ENCODE results near the gene DNASE1L3. TPM values are rescaled to one million over a fixed set of nuclear protein-coding genes. Genes with fewer than 3 reads are reported as not detected.

Gene DNASE1L3
- total RNA-seq, 8 experiments from 2014 or later = 0.17 to 1.4 (median 0.27) TPM; not detected in 2

GRCh38 chr3:58178528-58179234 lies 32.1 kb downstream of the DNASE1L3 start:
- 50 to 100% (median 72%) methylated on average over 1 to 10 of the region's 17 CpGs; no CpG with 5 or more reads in 2 of the 10 experiments for WGBS, 10 experiments
- Histone ChIP-seq H3K4me3 (no peak overlapping the region), H3K4me1 (replicated peaks in 1 of 2) (peaks cover 2 to 4% of the 10 kb centered on the region in 2 donors), H3K27ac (no peak overlapping the region)
- in situ Hi-C loops (cut with MboI; ENCODE audit: low pct_unique_long_range_greater_than_20kb in 2 of 9, low sequenced_read_pairs in 9 of 9, unreplicated experiment in 9 of 9) = loop anchor here in 4 of 9 experiments (25.0 kb wide), 3 partner anchors 109 to 234 kb away; partner anchors contain the start of genes HTD2 (in 1 of the 4) and RPP14 (in 1 of the 4)
- ATAC-seq (replicated peaks in 6 of 8) = no peak

GRCh38 chr3:58177747-58178527 lies 32.8 kb downstream of the DNASE1L3 start:
- H3K4me1 ChIP-seq (replicated peaks in 1 of 2) = peaks cover 2 to 4% of the 10 kb centered on the region in 2 donors
- in situ Hi-C loops (cut with MboI; ENCODE audit: low pct_unique_long_range_greater_than_20kb in 2 of 9, low sequenced_read_pairs in 9 of 9, unreplicated experiment in 9 of 9) = loop anchor here in 4 of 9 experiments (25.0 kb wide), 3 partner anchors 109 to 234 kb away; partner anchors contain the start of genes HTD2 (in 1 of the 4) and RPP14 (in 1 of the 4)
- 0 to 100% (median 14%) methylated on average over 1 to 5 of the region's 46 CpGs; no CpG with 5 or more reads in 2 of the 10 experiments for WGBS, 10 experiments
- H3K4me3 ChIP-seq = peak overlapping the region; percentile 24 to 39 (median 27)
- ATAC-seq (replicated peaks in 6 of 8) = peak; percentile 41 to 95 (median 86)
- H3K27ac ChIP-seq = no peak overlapping the region

GRCh38 chr3:58176827-58177489 lies 33.8 kb downstream of the DNASE1L3 start:
- H3K4me1 ChIP-seq (replicated peaks in 1 of 2) = peaks cover 2 to 4% of the 10 kb centered on the region in 2 donors
- H3K27ac ChIP-seq = no peak overlapping the region
- 0 to 100% (median 97%) methylated on average over 1 to 9 of the region's 10 CpGs; no CpG with 5 or more reads in 3 of the 10 experiments for WGBS, 10 experiments
- ATAC-seq (replicated peaks in 6 of 8) = peak in 3 of 8 experiments; percentile 0 to 2 (median 2)
- in situ Hi-C loops (cut with MboI; ENCODE audit: low pct_unique_long_range_greater_than_20kb in 2 of 9, low sequenced_read_pairs in 9 of 9, unreplicated experiment in 9 of 9) = loop anchor here in 4 of 9 experiments (25.0 kb wide), 3 partner anchors 110 to 235 kb away; partner anchors contain the start of genes HTD2 (in 1 of the 4) and RPP14 (in 1 of the 4)
- H3K4me3 ChIP-seq = no peak overlapping the region

- H3K27ac ChIP-seq = no peak overlapping the region
- in situ Hi-C loops (cut with MboI; ENCODE audit: low pct_unique_long_range_greater_than_20kb in 2 of 9, low sequenced_read_pairs in 9 of 9, unreplicated experiment in 9 of 9) = loop anchor here in 4 of 9 experiments (25.0 kb wide), 3 partner anchors 111 to 236 kb away; partner anchors contain the start of genes HTD2 (in 1 of the 4) and RPP14 (in 1 of the 4)
These were observed 34.6 kb downstream of the DNASE1L3 start for GRCh38 chr3:58176185-58176530.

GRCh38 chr3:58175437-58176184 lies 35.2 kb downstream of the DNASE1L3 start:
- Histone ChIP-seq H3K27ac (no peak overlapping the region), H3K4me1 (replicated peaks in 1 of 2) (peaks cover 2 to 4% of the 10 kb centered on the region in 2 donors), H3K4me3 (no peak overlapping the region)
- peak in 1 of 8 experiments; percentile 4 for ATAC-seq (replicated peaks in 6 of 8)
- 17 to 70% (median 56%) methylated on average over 1 to 10 of the region's 18 CpGs for WGBS, 10 experiments
- in situ Hi-C loops (cut with MboI; ENCODE audit: low pct_unique_long_range_greater_than_20kb in 2 of 9, low sequenced_read_pairs in 9 of 9, unreplicated experiment in 9 of 9) = loop anchor here in 4 of 9 experiments (25.0 kb wide), 3 partner anchors 112 to 237 kb away; partner anchors contain the start of genes HTD2 (in 1 of the 4) and RPP14 (in 1 of the 4)

More at GRCh38 chr3:58176185-58176530, 34.6 kb downstream of the DNASE1L3 start:
- no peak for ATAC-seq (replicated peaks in 6 of 8)
- Histone ChIP-seq H3K4me1 (replicated peaks in 1 of 2) (peaks cover 2 to 4% of the 10 kb centered on the region in 2 donors), H3K4me3 (no peak overlapping the region)
- 92 to 100% methylated on average over 1 to 2 of the region's 3 CpGs; no CpG with 5 or more reads in 8 of the 10 experiments for WGBS, 10 experiments

GRCh38 chr3:58175187-58175436 lies 35.7 kb downstream of the DNASE1L3 start:
- in situ Hi-C loops (cut with MboI; ENCODE audit: low pct_unique_long_range_greater_than_20kb in 2 of 9, low sequenced_read_pairs in 9 of 9, unreplicated experiment in 9 of 9) = loop anchor here in 4 of 9 experiments (25.0 kb wide), 3 partner anchors 112 to 237 kb away; partner anchors contain the start of genes HTD2 (in 1 of the 4) and RPP14 (in 1 of the 4)
- ATAC-seq (replicated peaks in 6 of 8) = no peak
- Histone ChIP-seq H3K4me1 (replicated peaks in 1 of 2) (peaks cover 2 to 4% of the 10 kb centered on the region in 2 donors), H3K4me3 (no peak overlapping the region), H3K27ac (no peak overlapping the region)
- WGBS, 10 experiments = 0 to 64% (median 50%) methylated on average over 1 to 3 of the region's 3 CpGs; no CpG with 5 or more reads in 1 of the 10 experiments

- no peak overlapping the region for H3K4me3 ChIP-seq
- WGBS, 10 experiments = 69 to 100% (median 83%) methylated on average over 1 to 7 of the region's 12 CpGs; no CpG with 5 or more reads in 3 of the 10 experiments
- H3K4me1 ChIP-seq (replicated peaks in 1 of 2) = peaks cover 2 to 4% of the 10 kb centered on the region in 2 donors
- peak in 2 of 8 experiments; percentile 41 to 51 for ATAC-seq (replicated peaks in 6 of 8)
- in situ Hi-C loops (cut with MboI; ENCODE audit: low pct_unique_long_range_greater_than_20kb in 2 of 9, low sequenced_read_pairs in 9 of 9, unreplicated experiment in 9 of 9) = no loop called here
- no peak overlapping the region for H3K27ac ChIP-seq
These were observed 36.9 kb downstream of the DNASE1L3 start for GRCh38 chr3:58173669-58174398.

GRCh38 chr3:58173029-58173668 lies 37.6 kb downstream of the DNASE1L3 start:
- no peak overlapping the region for H3K27ac ChIP-seq
- in situ Hi-C loops (cut with MboI; ENCODE audit: low pct_unique_long_range_greater_than_20kb in 2 of 9, low sequenced_read_pairs in 9 of 9, unreplicated experiment in 9 of 9) = no loop called here
- WGBS, 10 experiments = 100% methylated on average over 4 of the region's 14 CpGs; no CpG with 5 or more reads in 9 of the 10 experiments

GRCh38 chr3:58171126-58171525 lies 39.6 kb downstream of the DNASE1L3 start:
- Histone ChIP-seq H3K4me3 (no peak overlapping the region), H3K27ac (no peak overlapping the region), H3K4me1 (replicated peaks in 1 of 2) (peaks cover 2 to 4% of the 10 kb centered on the region in 2 donors)
- in situ Hi-C loops (cut with MboI; ENCODE audit: low pct_unique_long_range_greater_than_20kb in 2 of 9, low sequenced_read_pairs in 9 of 9, unreplicated experiment in 9 of 9) = no loop called here
- 77 to 100% (median 92%) methylated on average over 1 to 8 of the region's 9 CpGs; no CpG with 5 or more reads in 1 of the 10 experiments for WGBS, 10 experiments
- ATAC-seq (replicated peaks in 6 of 8) = no peak

More at GRCh38 chr3:58173029-58173668, 37.6 kb downstream of the DNASE1L3 start:
- no peak for ATAC-seq (replicated peaks in 6 of 8)
- Histone ChIP-seq H3K4me3 (no peak overlapping the region), H3K4me1 (replicated peaks in 1 of 2) (peaks cover 2 to 4% of the 10 kb centered on the region in 2 donors)

GRCh38 chr3:58170376-58170775 lies 40.4 kb downstream of the DNASE1L3 start:
- ATAC-seq (replicated peaks in 6 of 8) = no peak
- 80 to 93% (median 89%) methylated on average over 3 to 11 of the region's 11 CpGs; no CpG with 5 or more reads in 6 of the 10 experiments for WGBS, 10 experiments
- in situ Hi-C loops (cut with MboI; ENCODE audit: low pct_unique_long_range_greater_than_20kb in 2 of 9, low sequenced_read_pairs in 9 of 9, unreplicated experiment in 9 of 9) = no loop called here
- Histone ChIP-seq H3K27ac (no peak overlapping the region), H3K4me3 (no peak overlapping the region), H3K4me1 (replicated peaks in 1 of 2) (peaks cover 0 to 1% of the 10 kb centered on the region in 2 donors)

- no peak overlapping the region for H3K4me3 ChIP-seq
- H3K27ac ChIP-seq = no peak overlapping the region
- in situ Hi-C loops (cut with MboI; ENCODE audit: low pct_unique_long_range_greater_than_20kb in 2 of 9, low sequenced_read_pairs in 9 of 9, unreplicated experiment in 9 of 9) = no loop called here
- ATAC-seq (replicated peaks in 6 of 8) = no peak
- H3K4me1 ChIP-seq (replicated peaks in 1 of 2) = no peaks in the 10 kb centered on the region
- WGBS, 10 experiments = 84 to 88% (median 87%) methylated on average over 1 to 5 of the region's 9 CpGs; no CpG with 5 or more reads in 7 of the 10 experiments
These were observed 41.4 kb downstream of the DNASE1L3 start for GRCh38 chr3:58169371-58169770.
